Measurements from ENCODE around the gene OAF. TPM values are rescaled to one million over a fixed set of nuclear protein-coding genes. Genes with fewer than 3 reads are reported as not detected.

The OAF gene
- total and polyA plus RNA-seq, 2 of the 8 experiments (the other 6 are each of a cell fraction or from before 2014, with no cell fraction given) = 1.3 to 1.5 TPM

DNA sequence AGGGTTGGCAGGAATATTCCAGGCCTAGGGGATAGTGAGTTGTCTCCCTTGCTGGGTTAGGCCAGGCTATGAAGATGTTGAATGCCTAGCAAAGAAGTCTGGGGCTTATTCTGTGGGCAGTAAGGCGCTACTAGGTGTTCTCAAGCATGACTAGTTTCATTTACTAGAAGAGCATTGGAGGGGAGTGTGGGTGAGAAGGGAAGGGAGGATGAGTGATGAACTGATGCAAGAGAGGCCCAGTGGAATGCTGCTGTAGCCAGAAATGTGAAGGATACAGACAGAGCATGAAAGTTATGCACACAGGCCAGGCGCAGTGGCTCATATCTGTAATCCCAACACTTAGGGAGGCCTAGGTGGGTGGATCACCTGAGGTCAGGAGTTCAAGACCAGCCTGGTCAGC is 62.6 kb downstream of the OAF start:
- 95% methylated on average over 2 of the region's 2 CpGs; no CpG with 5 or more reads in 1 of the 2 experiments for WGBS, 2 experiments (ENCODE audit: extremely low coverage in 1 of 2, insufficient coverage in 1 of 2, insufficient read length in 1 of 2, insufficient replicate concordance in 2 of 2, low coverage in 1 of 2, low lambda C conversion rate in 2 of 2, missing lambda C conversion rate in 1 of 2)
- no peaks in the 10 kb centered on the region for H3K9me3 ChIP-seq (ENCODE audit: insufficient read depth in 2 of 2, low read depth in 1 of 2, low read length in 1 of 2)
- H3K23ac ChIP-seq (ENCODE audit: insufficient read length) = no peak overlapping the region
- POLR2A ChIA-PET (ENCODE audit: partially characterized antibody) = interaction anchor here (1.1 kb wide), 1 partner anchor 37 kb away, joined by 3 read pairs; no protein-coding TSS in a partner anchor
- H4K8ac ChIP-seq (ENCODE audit: extremely low read depth, insufficient read depth, low read length) = no peak overlapping the region
- H3K9ac ChIP-seq (replicated peaks in 1 of 4; ENCODE audit: extremely low read depth in 1 of 4, low read depth in 3 of 4, low read length in 3 of 4) = no peak overlapping the region
- no peak overlapping the region for H3K14ac ChIP-seq (ENCODE audit: insufficient read length)
- no peak overlapping the region for H2AK5ac ChIP-seq (ENCODE audit: low read depth, low read length)
- DNase-seq (ENCODE audit: low read depth in 1 of 2, low spot score in 2 of 2) (no peak), FAIRE-seq (no peak)
- no peak overlapping the region; the same call in 1 of the 2 replicates for H2BK12ac ChIP-seq (ENCODE audit: low read depth, low read length)
- no peak overlapping the region for H4K5ac ChIP-seq (ENCODE audit: insufficient read length, low read depth, low read length)
- no peak overlapping the region for H3K4me3 ChIP-seq (ENCODE audit: extremely low read depth in 1 of 4, insufficient read depth in 2 of 4, low read depth in 3 of 4, low read length in 4 of 4)
- no peak overlapping the region for H2BK20ac ChIP-seq (ENCODE audit: low read length)
- H3K4me1 ChIP-seq (replicated peaks in 1 of 4; ENCODE audit: control insufficient read depth in 3 of 4, insufficient read depth in 4 of 4, low read length in 3 of 4) = no peaks in the 10 kb centered on the region
- H3K4me2 ChIP-seq (ENCODE audit: insufficient read depth in 1 of 2, low read depth in 2 of 2, low read length in 2 of 2) = no peak overlapping the region
- no peaks in the 10 kb centered on the region for H3K79me1 ChIP-seq (ENCODE audit: low read depth, low read length)
- peaks cover 3% of the 10 kb centered on the region; the same call in 1 of the 2 replicates for H3K23me2 ChIP-seq (ENCODE audit: low read depth, low read length)
- H3K4ac ChIP-seq (replicated peaks; ENCODE audit: insufficient read length, low read depth, low read length) = no peak overlapping the region
- H2BK120ac ChIP-seq (replicated peaks; ENCODE audit: low read depth, low read length) = no peak overlapping the region
- H4K20me1 ChIP-seq (replicated peaks in 1 of 2; ENCODE audit: control insufficient read depth in 1 of 2, insufficient read depth in 2 of 2, low read length in 2 of 2) = no peaks in the 10 kb centered on the region
- CTCF ChIA-PET (ENCODE audit: partially characterized antibody) = interaction anchor here (0.6 to 5.9 kb wide), 4 partner anchors 29 to 92 kb away, joined by 3 to 25 read pairs (median 12); no protein-coding TSS in a partner anchor
- no peak overlapping the region for H2BK5ac ChIP-seq (ENCODE audit: low read depth, low read length)
- no peaks in the 10 kb centered on the region for H3K36me3 ChIP-seq (ENCODE audit: control insufficient read depth in 2 of 4, insufficient read depth in 4 of 4, low read length in 3 of 4)
- peaks cover 0 to 2% (median 0%) of the 10 kb centered on the region in 4 experiments; a peak in 1 of 7 replicates for H3K27me3 ChIP-seq (replicated peaks in 1 of 4; ENCODE audit: control insufficient read depth in 3 of 4, extremely low read depth in 1 of 4, insufficient read depth in 3 of 4, low read length in 3 of 4)
- H3K79me2 ChIP-seq (ENCODE audit: control insufficient read depth in 1 of 2, insufficient read depth in 2 of 2, low read length in 2 of 2) = no peaks in the 10 kb centered on the region
- H3K27ac ChIP-seq (ENCODE audit: low read depth, low read length) = no peak overlapping the region
- H3K56ac ChIP-seq (replicated peaks; ENCODE audit: insufficient read length, low read depth, low read length) = no peak overlapping the region
- H4K91ac ChIP-seq (replicated peaks; ENCODE audit: insufficient read length, low read length) = no peak overlapping the region
- no peak overlapping the region for H2AFZ ChIP-seq (ENCODE audit: low read length)
- no peak overlapping the region for H3K18ac ChIP-seq (ENCODE audit: extremely low read depth, low read length)
- H2BK15ac ChIP-seq (ENCODE audit: low read length) = no peak overlapping the region

All from H1 (cell line).